Fibroblast of villous mesenchyme (primary cell): Measurements from ENCODE around the gene RFX5. TPM values are rescaled to one million over a fixed set of nuclear protein-coding genes. Genes with fewer than 3 reads are reported as not detected.
A peak's percentile ranks its signal among the peaks of the same experiment; 100 is the strongest.

Experiments used
- DNase-seq: peaks from one replicate; pipeline ENCODE4 v3.0.0-alpha.2; 2010; ENCODE audit warnings: low read depth
- H3K4me3 ChIP-seq: 2 replicates; pipeline ENCODE4 v1.5.1; 2011; ENCODE audit warnings: low read depth, mild to moderate bottlenecking, low read length
- total RNA-seq: library from RNA; depleted of rRNA; stranded (reverse); fragments of >200 nt; gene quantifications from 2 replicates; pipeline ENCODE4 v1.2.3, GENCODE V29; 2012
- TF ChIP-seq, protein P1 (sequence below): IDR thresholded peaks from 2 replicates; pipeline ENCODE4 v1.5.1; 2012; ENCODE audit warnings: low read depth, mild to moderate bottlenecking, low read length; ENCODE audit not compliant: insufficient read depth

Gene RFX5
- total RNA-seq, 1 donor = 58.7 TPM

DNA sequence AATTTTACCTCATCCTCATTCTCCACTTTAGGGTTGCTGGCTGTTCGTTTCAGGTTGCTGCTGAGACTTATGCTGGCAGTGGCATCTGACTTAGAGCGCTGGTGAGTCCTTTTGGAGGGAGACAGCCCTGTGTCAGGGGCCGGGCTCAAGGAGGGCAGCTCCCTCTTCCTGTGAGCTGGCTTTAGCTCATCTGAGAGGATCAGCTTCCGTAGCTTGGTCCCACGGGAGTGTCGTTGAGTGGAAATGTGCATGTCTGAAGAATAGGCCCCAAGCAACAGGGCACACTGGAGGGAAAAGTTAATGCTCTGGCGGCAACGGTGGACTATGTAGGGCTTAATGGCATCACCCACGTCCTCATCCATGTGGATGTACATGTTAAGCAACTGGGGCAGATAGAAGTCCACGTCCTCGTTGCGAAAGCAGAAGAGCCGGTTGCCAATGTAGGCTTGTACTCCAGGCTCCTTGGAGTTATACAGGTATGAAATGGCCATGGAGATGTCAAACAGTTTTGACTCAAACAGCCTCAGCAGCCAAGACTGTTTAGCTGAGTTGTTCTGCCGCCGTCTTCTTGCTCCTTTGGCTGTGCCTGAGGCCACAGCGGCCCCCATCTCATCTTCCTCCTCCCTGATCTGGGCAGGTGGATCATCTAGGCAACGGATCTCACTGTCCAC lies 31.4 kb downstream of the RFX5 start:
- TF ChIP-seq, protein P1, sequence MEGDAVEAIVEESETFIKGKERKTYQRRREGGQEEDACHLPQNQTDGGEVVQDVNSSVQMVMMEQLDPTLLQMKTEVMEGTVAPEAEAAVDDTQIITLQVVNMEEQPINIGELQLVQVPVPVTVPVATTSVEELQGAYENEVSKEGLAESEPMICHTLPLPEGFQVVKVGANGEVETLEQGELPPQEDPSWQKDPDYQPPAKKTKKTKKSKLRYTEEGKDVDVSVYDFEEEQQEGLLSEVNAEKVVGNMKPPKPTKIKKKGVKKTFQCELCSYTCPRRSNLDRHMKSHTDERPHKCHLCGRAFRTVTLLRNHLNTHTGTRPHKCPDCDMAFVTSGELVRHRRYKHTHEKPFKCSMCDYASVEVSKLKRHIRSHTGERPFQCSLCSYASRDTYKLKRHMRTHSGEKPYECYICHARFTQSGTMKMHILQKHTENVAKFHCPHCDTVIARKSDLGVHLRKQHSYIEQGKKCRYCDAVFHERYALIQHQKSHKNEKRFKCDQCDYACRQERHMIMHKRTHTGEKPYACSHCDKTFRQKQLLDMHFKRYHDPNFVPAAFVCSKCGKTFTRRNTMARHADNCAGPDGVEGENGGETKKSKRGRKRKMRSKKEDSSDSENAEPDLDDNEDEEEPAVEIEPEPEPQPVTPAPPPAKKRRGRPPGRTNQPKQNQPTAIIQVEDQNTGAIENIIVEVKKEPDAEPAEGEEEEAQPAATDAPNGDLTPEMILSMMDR = no peak
- H3K4me3 ChIP-seq = no peak overlapping the region
- DNase-seq = no peak

DNA sequence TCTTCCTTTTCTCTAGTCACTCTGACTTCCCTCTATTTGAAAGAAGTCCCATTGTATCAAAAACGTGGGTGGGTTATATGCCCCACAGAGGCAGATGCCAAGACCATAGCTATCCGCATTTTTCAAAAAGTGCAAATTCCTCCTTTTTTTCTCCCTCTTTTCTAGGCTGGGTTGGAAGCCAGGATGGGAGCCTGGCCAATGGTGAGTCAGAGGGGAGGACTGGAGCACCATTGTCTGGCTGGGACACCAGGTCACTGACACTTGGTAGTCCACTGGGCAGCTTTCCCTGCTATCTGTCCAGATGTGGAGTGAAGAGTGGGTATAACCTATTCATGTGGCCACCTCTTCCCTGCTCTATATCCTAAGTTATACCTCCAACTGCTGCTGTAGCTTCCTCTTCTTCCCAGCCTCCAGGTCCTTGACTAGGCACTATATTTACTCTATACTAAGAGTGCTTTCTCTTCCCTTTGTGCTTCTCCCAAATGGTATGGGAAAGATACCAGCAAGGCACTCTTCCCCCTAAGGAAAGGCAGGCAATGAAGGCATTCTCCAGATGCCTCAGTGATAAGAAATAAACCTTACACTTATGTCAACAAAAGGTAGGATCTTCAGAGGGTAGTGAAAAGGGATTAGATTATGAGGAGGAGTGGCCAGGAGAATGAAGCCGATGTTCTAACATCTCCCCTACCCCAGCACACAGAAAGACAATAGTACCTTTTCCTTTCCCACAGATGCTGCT lies 32.7 kb downstream of the RFX5 start:
- DNase-seq = peak; percentile 78
- TF ChIP-seq, protein P1 = no peak
- H3K4me3 ChIP-seq = no peak overlapping the region

DNA sequence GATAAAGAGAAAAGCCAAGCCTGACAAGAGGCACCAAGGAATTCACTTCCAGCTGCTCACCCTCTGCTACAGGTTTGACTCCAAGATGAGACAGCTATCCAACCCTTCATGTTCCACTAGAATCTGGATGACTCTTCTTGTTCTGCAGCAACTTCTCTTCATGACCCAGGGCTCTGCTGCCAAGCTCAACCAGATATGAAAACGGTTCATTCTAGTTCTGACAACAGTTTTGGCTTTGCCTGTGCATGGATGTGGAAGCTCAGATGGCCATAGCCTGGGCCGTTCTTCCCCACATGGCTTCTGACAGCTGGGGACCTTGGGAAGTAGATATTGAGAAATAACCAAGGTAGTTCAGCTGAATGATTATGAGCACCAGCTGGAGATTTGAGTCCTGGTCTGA lies 33.6 kb downstream of the RFX5 start:
- H3K4me3 ChIP-seq = no peak overlapping the region
- DNase-seq = peak; percentile 29
- TF ChIP-seq, protein P1 = no peak

DNA sequence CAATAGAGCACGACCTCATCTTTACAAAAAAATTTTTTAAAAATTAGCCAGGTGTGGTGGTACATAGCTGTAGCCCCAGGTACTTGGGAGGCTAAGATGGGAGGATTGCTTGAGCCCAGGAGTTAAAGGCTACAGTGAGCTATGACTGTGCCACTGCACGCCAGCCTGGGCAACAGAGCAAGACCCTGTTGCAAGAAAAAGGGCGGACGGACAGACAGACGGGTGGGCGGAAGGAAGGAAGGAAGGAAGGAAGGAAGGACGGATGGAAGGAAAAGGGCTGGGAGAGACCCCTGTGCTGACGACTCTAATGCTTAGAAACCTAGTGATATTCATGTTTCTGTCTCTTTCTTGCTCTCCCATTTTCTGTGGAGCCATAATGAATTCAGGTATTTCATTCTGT lies 34.2 kb downstream of the RFX5 start:
- H3K4me3 ChIP-seq = no peak overlapping the region
- TF ChIP-seq, protein P1 = no peak
- no peak for DNase-seq

DNA sequence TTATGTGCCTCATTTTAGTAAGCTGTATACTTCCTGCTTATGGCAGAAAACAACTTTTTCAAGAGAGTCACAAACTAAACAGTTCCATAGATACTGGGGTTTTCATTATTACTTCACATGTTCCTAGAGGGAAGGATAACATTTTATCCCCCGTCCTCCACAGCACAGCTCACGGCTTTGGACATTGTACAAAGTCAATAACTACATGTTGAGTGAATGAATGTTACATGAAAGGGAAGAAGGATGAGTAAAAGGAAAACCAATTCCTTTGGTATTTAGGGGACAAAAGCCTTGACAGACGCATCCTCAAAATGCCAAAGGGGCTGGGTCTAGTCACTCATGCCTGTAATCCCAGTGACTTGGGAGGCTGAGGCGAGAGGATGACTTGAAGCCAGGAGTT lies 34.6 kb downstream of the RFX5 start:
- DNase-seq = no peak
- no peak overlapping the region for H3K4me3 ChIP-seq
- TF ChIP-seq, protein P1 = no peak

DNA sequence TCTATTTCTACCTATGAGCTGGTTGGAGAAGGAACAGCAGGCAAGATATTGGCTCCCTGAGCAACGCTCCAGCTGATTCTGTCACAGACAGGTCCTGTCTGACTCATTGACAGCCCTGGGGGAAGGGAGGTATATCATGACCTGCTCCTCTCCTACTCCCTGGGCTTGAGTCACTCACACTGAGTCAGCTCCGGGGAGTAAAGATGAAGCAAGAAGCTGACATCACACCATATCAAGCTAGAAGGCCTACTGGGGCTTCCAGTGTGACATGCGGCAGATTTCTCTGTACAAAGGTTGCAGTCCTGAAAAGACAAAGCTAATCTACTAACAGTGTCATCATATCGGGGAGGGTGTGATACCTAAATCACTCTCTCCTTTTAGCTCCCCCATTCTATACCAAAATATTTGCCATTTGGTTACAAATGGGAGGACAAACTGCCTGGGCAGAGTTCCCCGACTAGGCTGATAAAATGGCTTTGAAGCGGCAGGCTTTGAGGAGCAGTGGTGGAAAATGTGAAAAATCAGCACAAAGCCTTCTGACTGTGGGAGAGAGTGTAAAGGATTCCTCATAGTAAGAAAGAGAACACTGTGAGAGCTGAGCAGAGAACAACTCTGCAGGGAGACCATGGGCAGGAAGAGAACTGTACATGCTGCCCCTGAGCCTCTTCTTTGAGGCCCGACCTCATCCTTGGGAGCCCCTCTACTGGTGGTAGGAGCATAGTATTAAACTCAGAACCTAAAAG lies 35.3 kb downstream of the RFX5 start:
- TF ChIP-seq, protein P1 = no peak
- peak; percentile 99 for DNase-seq
- H3K4me3 ChIP-seq = no peak overlapping the region
